ENCODE results near the gene LMO7. TPM values are rescaled to one million over a fixed set of nuclear protein-coding genes. Genes with fewer than 3 reads are reported as not detected.

LMO7 gene
- total RNA-seq, 1 donor from 2014 or later = 6.8 TPM

GRCh38 chr13:75906315-75906714 lies 270.2 kb downstream of the LMO7 start:
- Mint-ChIP-seq H3K9me3 (no peaks in the 10 kb centered on the region), H3K27me3 (ENCODE audit: insufficient read depth, low read depth) (peaks cover 2% of the 10 kb centered on the region), H3K36me3 (no peaks in the 10 kb centered on the region), H3K4me3 (no peak overlapping the region), H3K4me1 (peaks cover 13% of the 10 kb centered on the region), H3K27ac (no peak overlapping the region)
- DNase-seq (ENCODE audit: low spot score) = no peak
- no peaks in the 10 kb centered on the region for H3K27me3 ChIP-seq
- no peaks in the 10 kb centered on the region for H3K9me3 ChIP-seq (ENCODE audit: low read depth)
- H3K79me2 ChIP-seq (ENCODE audit: low read depth) = no peaks in the 10 kb centered on the region
- no peak overlapping the region for H2AFZ ChIP-seq (replicated peaks)
- no peak for TF ChIP-seq EZH2 (IDR thresholded peaks at IDR 0.05)
- TF ChIP-seq, protein P1, sequence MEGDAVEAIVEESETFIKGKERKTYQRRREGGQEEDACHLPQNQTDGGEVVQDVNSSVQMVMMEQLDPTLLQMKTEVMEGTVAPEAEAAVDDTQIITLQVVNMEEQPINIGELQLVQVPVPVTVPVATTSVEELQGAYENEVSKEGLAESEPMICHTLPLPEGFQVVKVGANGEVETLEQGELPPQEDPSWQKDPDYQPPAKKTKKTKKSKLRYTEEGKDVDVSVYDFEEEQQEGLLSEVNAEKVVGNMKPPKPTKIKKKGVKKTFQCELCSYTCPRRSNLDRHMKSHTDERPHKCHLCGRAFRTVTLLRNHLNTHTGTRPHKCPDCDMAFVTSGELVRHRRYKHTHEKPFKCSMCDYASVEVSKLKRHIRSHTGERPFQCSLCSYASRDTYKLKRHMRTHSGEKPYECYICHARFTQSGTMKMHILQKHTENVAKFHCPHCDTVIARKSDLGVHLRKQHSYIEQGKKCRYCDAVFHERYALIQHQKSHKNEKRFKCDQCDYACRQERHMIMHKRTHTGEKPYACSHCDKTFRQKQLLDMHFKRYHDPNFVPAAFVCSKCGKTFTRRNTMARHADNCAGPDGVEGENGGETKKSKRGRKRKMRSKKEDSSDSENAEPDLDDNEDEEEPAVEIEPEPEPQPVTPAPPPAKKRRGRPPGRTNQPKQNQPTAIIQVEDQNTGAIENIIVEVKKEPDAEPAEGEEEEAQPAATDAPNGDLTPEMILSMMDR (IDR thresholded peaks at IDR 0.05) = no peak
- TF ChIP-seq EZH2phosphoT487 (IDR thresholded peaks at IDR 0.05) = no peak
- no peaks in the 10 kb centered on the region for H4K20me1 ChIP-seq (ENCODE audit: low read depth)
- no peaks in the 10 kb centered on the region for H3K36me3 ChIP-seq
- no peak overlapping the region for H3K4me3 ChIP-seq
- H3K9ac ChIP-seq = no peak overlapping the region
- no peak overlapping the region for H3K27ac ChIP-seq
- no peak overlapping the region for H3K4me2 ChIP-seq
- peaks cover 9% of the 10 kb centered on the region for H3K4me1 ChIP-seq
- peaks cover 5% of the 10 kb centered on the region for H3F3A ChIP-seq (ENCODE audit: low read depth)

- no peaks in the 10 kb centered on the region for H3K27me3 ChIP-seq
- Mint-ChIP-seq H3K36me3 (no peaks in the 10 kb centered on the region), H3K27me3 (ENCODE audit: insufficient read depth, low read depth) (peaks cover 2% of the 10 kb centered on the region), H3K9me3 (no peaks in the 10 kb centered on the region), H3K4me1 (peaks cover 9% of the 10 kb centered on the region), H3K4me3 (no peak overlapping the region), H3K27ac (no peak overlapping the region)
- no peak overlapping the region for H3K4me2 ChIP-seq
- TF ChIP-seq EZH2phosphoT487 (IDR thresholded peaks at IDR 0.05) (no peak), EZH2 (IDR thresholded peaks at IDR 0.05) (no peak)
- TF ChIP-seq, protein P1 (IDR thresholded peaks at IDR 0.05) = no peak
- DNase-seq (ENCODE audit: low spot score) = no peak
- no peaks in the 10 kb centered on the region for H3K79me2 ChIP-seq (ENCODE audit: low read depth)
- peaks cover 9% of the 10 kb centered on the region for H3K4me1 ChIP-seq
- no peak overlapping the region for H3K9ac ChIP-seq
- no peak overlapping the region for H3K4me3 ChIP-seq
- H3K9me3 ChIP-seq (ENCODE audit: low read depth) = no peaks in the 10 kb centered on the region
- peaks cover 5% of the 10 kb centered on the region for H3F3A ChIP-seq (ENCODE audit: low read depth)
- H2AFZ ChIP-seq (replicated peaks) = no peak overlapping the region
- H3K36me3 ChIP-seq = no peaks in the 10 kb centered on the region
- H4K20me1 ChIP-seq (ENCODE audit: low read depth) = no peaks in the 10 kb centered on the region
- H3K27ac ChIP-seq = peak overlapping the region; percentile 42
These were observed 270.9 kb downstream of the LMO7 start for GRCh38 chr13:75907044-75907443.

- H3K27ac ChIP-seq = no peak overlapping the region
- Mint-ChIP-seq H3K4me1 (peaks cover 9% of the 10 kb centered on the region), H3K4me3 (no peak overlapping the region), H3K9me3 (no peaks in the 10 kb centered on the region), H3K36me3 (no peaks in the 10 kb centered on the region), H3K27ac (no peak overlapping the region), H3K27me3 (ENCODE audit: insufficient read depth, low read depth) (peaks cover 2% of the 10 kb centered on the region)
- H3K27me3 ChIP-seq = no peaks in the 10 kb centered on the region
- TF ChIP-seq EZH2 (IDR thresholded peaks at IDR 0.05) = no peak
- TF ChIP-seq, protein P1 (IDR thresholded peaks at IDR 0.05) = no peak
- no peak for TF ChIP-seq EZH2phosphoT487 (IDR thresholded peaks at IDR 0.05)
- peaks cover 9% of the 10 kb centered on the region for H3K4me1 ChIP-seq
- H4K20me1 ChIP-seq (ENCODE audit: low read depth) = no peaks in the 10 kb centered on the region
- no peaks in the 10 kb centered on the region for H3K36me3 ChIP-seq
- no peaks in the 10 kb centered on the region for H3K79me2 ChIP-seq (ENCODE audit: low read depth)
- peaks cover 5% of the 10 kb centered on the region for H3F3A ChIP-seq (ENCODE audit: low read depth)
- peak overlapping the region; percentile 23 for H2AFZ ChIP-seq (replicated peaks)
- no peak overlapping the region for H3K4me3 ChIP-seq
- H3K9me3 ChIP-seq (ENCODE audit: low read depth) = no peaks in the 10 kb centered on the region
- peak; percentile 6 for DNase-seq (ENCODE audit: low spot score)
- no peak overlapping the region for H3K9ac ChIP-seq
- H3K4me2 ChIP-seq = no peak overlapping the region
These were observed 272.0 kb downstream of the LMO7 start for GRCh38 chr13:75908141-75908540.

Other genes with a start within 250 kb of the LMO7 start
- 14.3 and 15.8 TPM in 2 replicates for gene TBC1D4, start 154.2 kb upstream of the LMO7 start, total RNA-seq (ENCODE audit: low replicate concordance)
- gene COMMD6, start 98.5 kb upstream of the LMO7 start, total RNA-seq (ENCODE audit: low replicate concordance) = 77.5 and 123 TPM in 2 replicates
- 24.2 and 44.6 TPM in 2 replicates for gene UCHL3, start 86.5 kb upstream of the LMO7 start, total RNA-seq (ENCODE audit: low replicate concordance)